Measurements from ENCODE around the gene DXO.

The DXO gene

GRCh38 chr6:31958741-31959739 lies 12.9 kb downstream of the DXO start, which contains the start of the genes NELFE and SKIC2:
NELFE (minus strand) TSS chr6:31958971; CDS start chr6:31958446, 525 bp downstream.
SKIC2 (plus strand) TSS chr6:31959175; CDS start chr6:31959193, 18 bp downstream.
- TF ChIP-seq CTCF (IDR thresholded peaks at IDR 0.05; ENCODE audit: low read length, missing control alignments), result no peak
- peak within 1 kb of the TSS; percentile 100 for H3K4me3 ChIP-seq (replicated peaks; ENCODE audit: low read depth, low read length)
- peak; percentile 98 for DNase-seq (ENCODE audit: low read depth)

- TF ChIP-seq CTCF (IDR thresholded peaks at IDR 0.05; ENCODE audit: low read length, missing control alignments), result no peak
These were observed 13.6 kb downstream of the DXO start for GRCh38 chr6:31958412-31958740.

DNA sequence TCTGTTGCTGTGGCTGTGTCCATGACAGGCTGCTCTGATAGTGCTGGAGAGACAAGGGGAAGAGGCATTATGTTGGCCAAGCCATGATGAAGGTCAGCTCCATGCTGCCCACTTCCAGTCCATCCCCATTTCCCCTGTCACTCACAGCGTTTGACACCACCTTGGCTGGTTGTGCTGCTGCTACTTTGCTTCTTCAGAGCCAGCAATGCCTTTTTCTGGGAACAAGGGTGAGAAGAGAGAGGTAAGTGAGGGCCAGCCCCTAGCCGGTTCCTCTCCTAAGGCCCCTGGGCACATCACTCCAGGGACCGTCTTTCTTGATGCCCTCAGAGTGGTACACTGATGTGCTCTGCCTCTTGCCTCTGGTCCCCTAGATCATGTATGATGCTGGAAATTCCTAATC lies 15.1 kb downstream of the DXO start:
- DNase-seq (ENCODE audit: low read depth), result no peak
- H3K4me3 ChIP-seq (replicated peaks; ENCODE audit: low read depth, low read length), result no peak overlapping the region
- no peak for TF ChIP-seq CTCF (IDR thresholded peaks at IDR 0.05; ENCODE audit: low read length, missing control alignments)

More at GRCh38 chr6:31958412-31958740, 13.6 kb downstream of the DXO start:
- H3K4me3 ChIP-seq (replicated peaks; ENCODE audit: low read depth, low read length), result peak overlapping the region; percentile 100
- no peak for DNase-seq (ENCODE audit: low read depth)

GRCh38 chr6:31954511-31954910 lies 17.4 kb downstream of the DXO start:
- DNase-seq (ENCODE audit: low read depth), result no peak
- TF ChIP-seq CTCF (IDR thresholded peaks at IDR 0.05; ENCODE audit: low read length, missing control alignments), result no peak
- no peak overlapping the region for H3K4me3 ChIP-seq (replicated peaks; ENCODE audit: low read depth, low read length)

GRCh38 chr6:31952890-31953289 lies 19.0 kb downstream of the DXO start:
- TF ChIP-seq CTCF (IDR thresholded peaks at IDR 0.05; ENCODE audit: low read length, missing control alignments), result no peak
- no peak for DNase-seq (ENCODE audit: low read depth)
- H3K4me3 ChIP-seq (replicated peaks; ENCODE audit: low read depth, low read length), result no peak overlapping the region

GRCh38 chr6:31952140-31952805 lies 19.7 kb downstream of the DXO start:
- H3K4me3 ChIP-seq (replicated peaks; ENCODE audit: low read depth, low read length), result no peak overlapping the region
- DNase-seq (ENCODE audit: low read depth), result peak; percentile 78
- peak; percentile 99 for TF ChIP-seq CTCF (IDR thresholded peaks at IDR 0.05; ENCODE audit: low read length, missing control alignments)

All from fibroblast of pulmonary artery (primary cell).